Pancreas (tissue), 10 donors: ENCODE results near the gene MAP3K6. TPM values are rescaled to one million over a fixed set of nuclear protein-coding genes. Genes with fewer than 3 reads are reported as not detected.

Experiments
- ATAC-seq, 4 donors: fragments of 200-7000 bp; cut with Tn5 transposase; one replicate each; pipeline versions ENCODE4 v1.8.0 to v1.9.1; 2020; ENCODE audit warnings: mild to moderate bottlenecking in 4 of 4, moderate library complexity in 4 of 4
- DNase-seq, 6 donors: peaks; one replicate each; pipeline ENCODE4 v3.0.0-alpha.2; 2020
- FAIRE-seq: peaks from 2 replicates; lab custom pipeline; 2012; peaks lifted over from hg19 to GRCh38; lab: Jason Lieb, UNC
- H3K27ac ChIP-seq, 4 donors: fragments of 200-600 bp; sonication (generic); 1 replicate in 3 of 4; 2 replicates in 1 of 4; pipeline versions ENCODE4 v1.5.0 to v1.8.0; 2020
- H3K27me3 ChIP-seq, 4 donors: fragments of 200-600 bp; one replicate each; pipeline ENCODE4 v1.8.0; 2021
- H3K36me3 ChIP-seq, 3 donors: fragments of 200-600 bp; sonication (generic) in 1 of 3; one replicate each; pipeline versions ENCODE4 v1.5.0 to v1.8.0; 2020 to 2021
- H3K4me1 ChIP-seq, 3 donors: fragments of 200-600 bp; one replicate each; pipeline ENCODE4 v1.8.0; 2021
- H3K4me3 ChIP-seq, 4 donors: fragments of 200-600 bp; sonication (generic) in 2 of 4; one replicate each; pipeline versions ENCODE4 v1.5.0 to v1.8.0; 2020 to 2021
- H3K9me3 ChIP-seq, 4 donors: fragments of 200-600 bp; one replicate each; pipeline ENCODE4 v1.8.0; 2021
- WGBS, 2 donors: extraction: QIAGEN DNeasy Blood & Tissue Kit; methylation state at CpG; one replicate each; pipeline ENCODE4 v1.1.7; 2013; 5-methylcytosine and 5-hydroxymethylcytosine counted together
- intact Hi-C, 3 donors: fragments of 100-400 bp; cut with DNase I; formaldehyde crosslinking; loops; one replicate each; pipeline versions ENCODE4 v1.11.1 to v1.14.2; 2022
- polyA plus RNA-seq, 2 donors: library from polyadenylated mRNA; stranded (reverse); fragments of 200-250 nt; gene quantifications; one replicate each; pipeline ENCODE4 v1.2.3, GENCODE V29; 2013
- total RNA-seq, 6 donors: library from RNA; stranded (reverse); fragmentation: NEBNext Ultra II Directional in 4 of 6; extraction: Animal tissue kit (Norgen Biotek cat#: 25700) in 4 of 6; gene quantifications; one replicate each; pipeline versions ENCODE4 v1.2.1 to v1.2.4, GENCODE V29; 2021 to 2023
- TF ChIP-seq, protein P1 (sequence below), 4 donors: fragments of 200-600 bp; sonication (generic) in 3 of 4; IDR thresholded peaks; one replicate each; pipeline versions ENCODE4 v1.5.0 to v1.8.0; 2021; ENCODE audit warnings: antibody characterized with exemption in 4 of 4
- donor health status: healthy with polysubstance abuse.
- donor health status: DM: no; HTN: no; CAD: no; lungs with moderate emphysema.
- donor health status: DM: no; HTN: no; CAD: no.
- donor health status: control.
- donor health status: control.
- donor health status: Bipolar disorder and iron deficiency.
- donor health status: DM: yes; HTN: yes; CAD: no.
- donor health status: DM: no; HTN: no; CAD: no.
- donor health status: DM: no; HTN: no; CAD: no.
- donor health status: DM: yes; HTN: yes; CAD: no.

MAP3K6 gene
- total and polyA plus RNA-seq, 8 donors, result 4.7 to 65.7 (median 10.1) TPM

DNA sequence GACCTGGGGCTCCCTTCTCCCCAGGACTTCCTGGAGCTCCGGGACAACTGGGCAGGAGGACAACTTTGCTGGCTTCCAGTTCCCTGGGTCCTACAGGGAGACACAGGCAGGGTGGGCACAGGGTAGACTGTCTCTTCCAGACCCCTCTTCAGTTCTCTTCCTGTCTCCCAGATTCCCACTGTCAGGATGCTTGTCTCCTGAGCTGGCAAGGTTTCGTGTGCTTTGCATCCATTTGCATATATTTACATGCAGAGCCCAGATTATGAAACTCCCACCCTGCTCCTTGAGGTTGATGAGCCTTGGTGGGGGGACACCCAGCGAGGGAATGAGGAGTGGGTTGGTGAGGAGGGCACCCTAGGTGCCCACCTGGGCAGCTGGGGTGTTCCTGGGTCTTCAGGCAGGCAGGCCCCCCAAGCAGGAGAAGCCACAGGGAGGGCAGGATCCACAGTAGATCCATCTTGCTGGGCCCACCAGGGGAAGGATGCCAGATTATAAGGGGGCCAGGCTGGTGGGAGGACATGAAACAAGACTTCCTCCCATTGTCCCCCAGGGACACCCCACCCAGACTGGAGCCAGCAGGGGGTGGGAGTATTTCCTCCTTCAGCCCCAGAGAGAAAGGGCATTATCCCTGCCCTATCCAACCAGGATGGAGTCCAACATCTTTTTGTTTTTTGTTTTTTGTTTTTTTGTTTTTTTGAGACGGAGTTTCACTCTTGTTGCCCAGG, 7.8 kb upstream of the MAP3K6 start, which contains the start of gene FCN3:
TSS of gene FCN3 (minus strand) at position 463 of the 725 bp plus-strand sequence. CDS start at position 457, 6 bp downstream.
- Histone ChIP-seq H3K27ac (no peak within 1 kb of the TSS), H3K27me3 (no peaks in the 10 kb centered on the region), H3K4me1 (no peaks in the 10 kb centered on the region), H3K9me3 (no peaks in the 10 kb centered on the region), H3K36me3 (no peaks in the 10 kb centered on the region), H3K4me3 (no peak within 1 kb of the TSS)
- intact Hi-C loops, result no loop called here
- TF ChIP-seq, protein P1, sequence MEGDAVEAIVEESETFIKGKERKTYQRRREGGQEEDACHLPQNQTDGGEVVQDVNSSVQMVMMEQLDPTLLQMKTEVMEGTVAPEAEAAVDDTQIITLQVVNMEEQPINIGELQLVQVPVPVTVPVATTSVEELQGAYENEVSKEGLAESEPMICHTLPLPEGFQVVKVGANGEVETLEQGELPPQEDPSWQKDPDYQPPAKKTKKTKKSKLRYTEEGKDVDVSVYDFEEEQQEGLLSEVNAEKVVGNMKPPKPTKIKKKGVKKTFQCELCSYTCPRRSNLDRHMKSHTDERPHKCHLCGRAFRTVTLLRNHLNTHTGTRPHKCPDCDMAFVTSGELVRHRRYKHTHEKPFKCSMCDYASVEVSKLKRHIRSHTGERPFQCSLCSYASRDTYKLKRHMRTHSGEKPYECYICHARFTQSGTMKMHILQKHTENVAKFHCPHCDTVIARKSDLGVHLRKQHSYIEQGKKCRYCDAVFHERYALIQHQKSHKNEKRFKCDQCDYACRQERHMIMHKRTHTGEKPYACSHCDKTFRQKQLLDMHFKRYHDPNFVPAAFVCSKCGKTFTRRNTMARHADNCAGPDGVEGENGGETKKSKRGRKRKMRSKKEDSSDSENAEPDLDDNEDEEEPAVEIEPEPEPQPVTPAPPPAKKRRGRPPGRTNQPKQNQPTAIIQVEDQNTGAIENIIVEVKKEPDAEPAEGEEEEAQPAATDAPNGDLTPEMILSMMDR (IDR thresholded peaks at IDR 0.05), result no peak
- DNase-seq, result no peak
- WGBS, 2 donors, result 64 to 71% methylated on average over 4 of the region's 4 CpGs
- ATAC-seq, result no peak
- FAIRE-seq, result no peak

DNA sequence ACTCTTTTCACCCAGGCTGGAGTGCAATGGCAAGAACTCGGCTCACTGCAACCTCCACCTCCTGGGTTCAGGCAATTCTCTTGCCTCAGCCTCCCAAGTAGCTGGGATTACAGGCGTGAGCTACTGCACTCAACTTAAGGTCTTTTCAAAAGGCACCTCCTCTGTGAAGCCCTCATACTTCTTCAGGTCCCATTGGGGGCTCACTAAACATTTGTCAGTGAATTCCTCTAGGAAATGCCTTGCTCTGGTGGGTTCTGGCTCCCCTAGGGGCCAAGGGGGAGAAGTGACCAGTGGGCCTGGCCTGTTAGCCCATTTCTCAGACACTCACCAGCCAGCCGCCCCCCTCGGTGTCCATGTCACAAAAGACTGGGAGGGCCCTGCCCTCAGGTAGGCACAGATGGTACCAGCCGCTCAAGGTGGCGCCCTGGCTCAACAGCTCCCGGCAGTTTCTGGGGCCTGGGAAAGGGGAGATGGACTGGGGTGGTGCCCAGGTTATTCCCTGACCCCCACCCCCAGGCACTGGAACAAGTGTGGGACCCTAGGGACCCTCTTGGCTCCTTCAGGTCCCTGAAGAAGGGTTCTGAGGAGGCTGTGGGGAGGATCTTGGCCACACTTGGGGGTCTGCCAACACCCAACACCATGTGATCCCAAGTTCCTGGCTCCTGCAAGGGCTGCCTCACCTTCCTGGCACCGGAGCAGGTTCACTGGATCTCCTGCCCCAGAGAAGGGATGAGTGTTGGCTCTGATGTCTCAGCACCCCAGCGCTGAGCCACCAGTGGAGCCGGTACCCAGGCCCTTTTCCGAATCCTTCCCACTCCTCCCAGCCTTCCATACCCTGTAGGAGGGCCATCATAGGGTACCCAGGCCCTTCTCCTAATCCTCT, 6.3 kb upstream of the MAP3K6 start:
- no peaks in the 10 kb centered on the region for H3K36me3 ChIP-seq
- no peak for ATAC-seq
- H3K4me1 ChIP-seq, result no peaks in the 10 kb centered on the region
- no peak overlapping the region for H3K4me3 ChIP-seq
- no peak for FAIRE-seq
- WGBS, 2 donors, result 83 to 88% methylated on average over 11 of the region's 11 CpGs
- intact Hi-C loops, result no loop called here
- TF ChIP-seq, protein P1 (IDR thresholded peaks at IDR 0.05), result no peak
- DNase-seq, result peak in 1 of 6 donors; percentile 53
- H3K27ac ChIP-seq, result no peak overlapping the region
- no peaks in the 10 kb centered on the region for H3K27me3 ChIP-seq
- no peaks in the 10 kb centered on the region for H3K9me3 ChIP-seq

DNA sequence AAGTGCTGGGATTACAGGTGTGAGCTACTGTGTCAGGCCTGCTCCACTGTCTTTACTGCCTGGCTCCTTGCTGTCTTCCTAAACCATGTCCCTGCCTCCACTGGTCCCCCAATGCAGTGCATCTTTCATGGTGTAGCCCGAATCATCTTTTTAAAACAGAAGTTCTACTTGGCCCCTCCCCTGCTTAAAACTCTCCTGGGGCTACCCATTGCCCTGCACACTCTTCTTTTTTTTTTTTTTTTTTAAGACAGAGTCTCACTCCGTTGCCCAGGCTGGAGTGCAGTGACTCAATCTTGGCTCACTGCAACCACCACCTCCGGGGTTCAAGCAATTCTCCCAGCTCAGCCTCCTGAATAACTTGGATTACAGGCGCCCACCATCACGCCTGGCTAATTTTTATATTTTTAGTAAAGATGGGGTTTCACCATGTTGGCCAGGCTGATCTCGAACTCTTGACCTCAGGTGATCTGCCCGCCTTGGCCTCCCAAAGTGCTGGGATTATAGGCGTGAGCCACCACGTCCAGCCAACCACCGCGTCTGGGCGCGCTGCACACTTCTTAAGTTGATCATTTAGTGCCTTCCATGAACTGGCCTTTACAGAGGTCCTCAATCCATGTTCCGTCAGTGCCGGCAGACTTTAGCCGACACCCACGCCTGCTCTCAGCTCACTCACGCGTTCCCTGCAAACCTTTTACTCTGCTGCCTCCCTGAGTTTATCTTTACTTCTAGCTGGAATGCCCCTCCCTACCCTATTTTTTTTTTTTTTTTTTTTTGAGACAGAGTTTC, 5.5 kb upstream of the MAP3K6 start:
- Histone ChIP-seq H3K36me3 (no peaks in the 10 kb centered on the region), H3K9me3 (no peaks in the 10 kb centered on the region), H3K27ac (no peak overlapping the region), H3K4me1 (peaks cover 0 to 4% (median 1%) of the 10 kb centered on the region in 3 donors), H3K4me3 (no peak overlapping the region), H3K27me3 (no peaks in the 10 kb centered on the region)
- intact Hi-C loops, result no loop called here
- TF ChIP-seq, protein P1 (IDR thresholded peaks at IDR 0.05), result no peak
- WGBS, 2 donors, result 89 to 91% methylated on average over 19 of the region's 19 CpGs
- FAIRE-seq (no peak), DNase-seq (no peak), ATAC-seq (no peak)

DNA sequence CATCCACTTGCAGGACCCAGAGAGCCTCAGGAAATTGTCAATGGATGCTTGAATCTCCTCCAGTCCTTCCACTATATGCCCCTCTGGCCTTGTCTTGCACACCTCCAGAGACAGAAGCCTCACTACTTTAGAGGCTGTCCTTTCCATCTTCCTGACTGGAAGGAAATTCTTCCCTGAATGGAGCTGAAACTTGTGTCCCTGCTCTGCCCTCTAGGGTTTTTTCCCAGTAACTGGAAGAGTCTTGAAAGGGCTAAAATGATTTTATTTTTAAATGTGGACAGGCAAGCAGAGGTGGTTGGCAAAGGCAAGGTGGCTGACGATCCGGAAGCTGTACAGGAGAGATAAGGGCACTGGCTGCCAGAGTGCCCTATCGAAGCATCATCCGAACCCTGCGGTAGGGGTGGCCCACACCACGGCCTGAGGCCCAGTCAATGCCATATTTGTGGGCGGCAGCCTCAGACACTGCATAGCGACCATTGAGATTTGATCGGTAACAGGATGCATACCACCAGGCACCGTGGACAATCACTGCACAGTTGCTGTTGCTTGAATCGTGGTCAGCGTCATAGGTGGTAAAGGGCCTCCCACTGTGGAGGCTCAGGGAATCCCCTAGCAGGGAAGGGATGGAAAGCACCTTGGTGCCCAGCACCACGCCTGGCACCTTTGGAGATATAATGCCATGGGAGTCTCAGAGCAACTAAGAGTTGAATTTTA, 2.3 kb upstream of the MAP3K6 start:
- no peak overlapping the region for H3K27ac ChIP-seq
- H3K4me1 ChIP-seq, result peaks cover 0 to 11% (median 4%) of the 10 kb centered on the region in 3 donors
- no peak overlapping the region for H3K4me3 ChIP-seq
- TF ChIP-seq, protein P1 (IDR thresholded peaks at IDR 0.05), result no peak
- H3K36me3 ChIP-seq, result no peaks in the 10 kb centered on the region
- H3K9me3 ChIP-seq, result no peaks in the 10 kb centered on the region
- intact Hi-C loops, result no loop called here
- FAIRE-seq, result no peak
- WGBS, 2 donors, result 71 to 73% methylated on average over 13 of the region's 13 CpGs
- no peak for ATAC-seq
- H3K27me3 ChIP-seq, result no peaks in the 10 kb centered on the region
- DNase-seq, result no peak
